ENCODE data around the gene MAGT1. TPM values are rescaled to one million over a fixed set of nuclear protein-coding genes. Genes with fewer than 3 reads are reported as not detected.
A peak's percentile ranks its signal among the peaks of the same experiment; 100 is the strongest.
"Not testable (repeated sequence)": the region's sequence is repeated elsewhere in the genome, so short reads cannot be mapped to it uniquely, and the experiment has no call there.

Gene MAGT1
- total RNA-seq, 1 experiment from 2014 or later: 60.7 TPM

DNA sequence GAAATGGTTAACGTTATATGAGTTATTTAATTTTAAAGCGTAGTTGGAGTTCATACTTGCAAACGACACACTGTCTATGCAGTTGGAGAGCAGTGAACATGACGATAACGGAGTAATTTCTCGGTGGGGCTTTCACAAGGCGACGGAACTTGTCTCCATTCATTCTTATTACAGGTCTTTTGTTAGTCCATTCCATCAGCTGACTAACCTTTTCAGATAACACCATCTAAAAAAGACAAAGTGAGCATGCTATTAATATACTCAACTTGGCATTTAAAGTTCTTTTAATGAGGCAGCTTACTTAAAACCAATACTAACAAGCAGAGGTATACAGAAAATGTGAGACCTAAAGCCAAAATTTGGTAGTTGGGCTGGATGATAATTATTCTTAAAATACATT is 19.9 kb downstream of the MAGT1 start:
- DNase-seq (ENCODE audit: low read depth): no peak

DNA sequence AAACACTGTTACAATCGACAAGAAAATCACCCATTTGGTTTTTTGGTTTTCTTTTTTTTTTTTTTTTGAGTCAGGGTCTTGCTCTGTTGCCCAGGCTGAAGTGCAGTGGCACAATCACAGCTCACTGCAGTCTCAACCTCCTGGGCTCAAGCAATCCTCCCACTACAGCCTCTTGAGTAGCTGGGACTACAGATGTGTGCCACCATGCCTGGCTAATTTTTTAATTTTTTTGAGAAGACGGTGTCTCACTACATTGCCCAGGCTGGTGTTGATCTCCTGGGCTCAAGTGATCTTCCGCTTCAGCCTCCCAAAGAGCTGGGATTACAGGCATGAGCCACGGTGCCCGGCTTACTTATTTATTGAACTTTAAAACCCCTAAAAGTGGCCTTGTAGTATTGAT is 63.7 kb downstream of the MAGT1 start:
- not testable (repeated sequence) for DNase-seq (ENCODE audit: low read depth)

DNA sequence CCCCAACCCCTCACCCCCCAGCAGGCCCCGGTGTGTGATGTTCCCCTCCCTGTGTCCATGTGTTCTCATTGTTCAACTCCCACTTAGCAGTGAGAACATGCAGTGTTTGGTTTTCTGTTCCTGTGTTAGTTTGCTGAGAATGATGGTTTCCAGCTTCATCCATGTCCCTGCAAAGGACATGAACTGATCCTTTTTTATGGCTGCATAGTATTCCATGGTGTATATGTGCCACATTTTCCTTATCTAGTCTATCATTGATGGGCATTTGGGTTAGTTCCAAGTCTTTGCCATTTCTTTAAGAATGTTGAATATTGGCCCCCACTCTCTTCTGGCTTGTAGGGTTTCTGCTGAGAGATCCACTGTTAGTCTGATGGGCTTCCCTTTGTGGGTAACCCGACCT is 73.2 kb downstream of the MAGT1 start:
- DNase-seq (ENCODE audit: low read depth): not testable (repeated sequence)

DNA sequence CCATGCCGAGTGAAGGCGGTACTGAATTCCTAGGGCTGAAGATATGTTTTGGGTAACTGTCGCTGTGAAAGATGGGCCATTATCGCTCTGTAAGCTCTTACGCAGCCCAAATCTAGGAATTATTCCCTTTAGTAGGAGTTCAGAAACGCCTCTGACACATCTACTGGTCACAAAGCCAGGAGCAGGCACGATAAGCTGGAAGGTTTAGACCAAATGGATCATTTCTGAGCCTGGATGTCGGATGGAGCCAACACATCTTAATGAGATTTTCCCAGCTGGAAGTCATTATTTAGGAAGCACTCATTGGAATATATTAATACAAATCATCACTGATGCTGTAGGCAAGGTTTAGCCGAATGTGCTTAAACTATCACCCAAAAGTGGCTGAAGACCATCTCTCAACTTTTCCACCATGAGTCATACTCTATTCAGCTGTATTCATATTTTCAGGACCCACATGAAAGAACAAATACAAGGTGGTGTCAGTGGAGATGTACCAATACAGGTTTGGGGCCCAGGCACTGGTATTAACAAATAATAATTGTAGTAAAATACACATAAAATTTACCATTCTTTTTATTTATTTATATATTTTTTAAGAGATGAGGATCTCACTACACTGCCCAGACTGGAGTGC is 75.0 kb downstream of the MAGT1 start:
- DNase-seq (ENCODE audit: low read depth): no peak

DNA sequence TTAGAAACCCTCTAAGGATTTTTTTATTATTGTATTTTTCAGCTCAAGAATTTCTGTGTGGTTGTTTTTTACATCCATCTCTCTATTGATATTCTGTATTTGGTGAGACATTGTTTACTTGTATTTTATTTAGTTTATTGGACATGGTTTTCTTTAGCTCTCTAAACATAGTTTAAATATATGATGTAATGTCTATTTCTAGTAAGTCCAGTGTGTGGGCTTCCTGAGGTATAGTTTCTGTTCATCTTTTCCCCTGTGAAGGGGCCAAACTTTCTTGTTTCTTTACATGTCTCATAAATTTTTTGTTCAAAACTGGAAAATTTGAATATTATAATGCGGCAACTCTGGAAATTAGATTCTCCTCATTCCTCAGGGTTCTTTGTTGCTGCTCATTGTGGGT is 81.0 kb downstream of the MAGT1 start:
- no peak for DNase-seq (ENCODE audit: low read depth)

DNA sequence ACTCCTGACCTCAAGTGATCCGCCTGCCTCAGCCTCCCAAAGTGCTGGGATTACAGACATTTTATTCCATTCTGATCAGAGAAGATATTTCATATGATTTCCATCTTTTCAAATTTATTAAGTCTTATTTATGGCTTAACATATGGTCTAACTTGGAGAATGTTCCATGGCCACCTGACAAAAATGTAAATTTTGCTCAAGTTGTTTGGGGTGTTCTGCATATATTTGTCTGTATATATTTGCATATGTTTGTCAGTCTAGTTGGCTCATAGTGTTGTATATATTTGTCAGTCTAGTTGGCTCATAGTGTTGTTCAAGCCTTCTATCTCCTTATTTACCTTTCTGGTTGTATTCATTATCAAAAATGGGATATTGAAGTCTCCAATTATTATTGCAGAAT is 93.0 kb downstream of the MAGT1 start:
- DNase-seq (ENCODE audit: low read depth): no peak

DNA sequence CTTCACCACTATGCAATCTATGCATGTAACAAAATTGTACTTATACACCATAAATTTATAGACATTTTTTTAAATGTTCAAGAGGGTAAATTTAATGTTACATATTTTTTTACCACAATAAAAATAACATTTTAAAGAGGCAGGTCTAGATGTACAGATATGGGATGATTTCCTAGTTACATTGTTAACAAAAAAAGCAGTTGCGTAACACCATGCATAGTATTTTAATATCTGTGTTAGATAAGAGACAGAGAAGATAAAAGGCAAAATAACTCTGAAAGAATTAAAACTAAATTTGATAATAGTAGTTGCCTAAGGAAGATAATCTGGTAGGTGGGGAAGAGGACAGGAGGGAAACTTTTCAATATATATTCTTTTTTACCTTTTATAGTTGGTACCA is 100.1 kb downstream of the MAGT1 start:
- DNase-seq (ENCODE audit: low read depth): no peak

DNA sequence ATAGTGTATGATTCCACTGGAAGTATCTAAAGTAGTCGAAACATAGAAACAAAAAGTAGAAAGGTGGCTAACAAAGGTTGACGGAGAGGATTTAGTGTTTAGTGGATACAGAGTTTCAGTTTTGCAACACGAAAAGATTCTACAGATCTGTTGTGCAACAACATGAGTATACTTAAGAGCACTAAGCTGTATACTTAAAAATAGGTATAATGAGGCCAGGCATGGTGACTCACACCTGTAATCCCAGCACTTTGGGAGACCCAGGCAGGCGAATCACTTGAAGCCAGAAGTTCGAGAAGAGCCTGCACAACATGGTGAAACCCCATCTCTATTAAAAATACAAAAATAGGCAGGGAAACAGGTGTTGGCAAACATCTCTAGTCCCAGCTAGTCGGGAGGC is 101.3 kb downstream of the MAGT1 start:
- no peak for DNase-seq (ENCODE audit: low read depth)

DNA sequence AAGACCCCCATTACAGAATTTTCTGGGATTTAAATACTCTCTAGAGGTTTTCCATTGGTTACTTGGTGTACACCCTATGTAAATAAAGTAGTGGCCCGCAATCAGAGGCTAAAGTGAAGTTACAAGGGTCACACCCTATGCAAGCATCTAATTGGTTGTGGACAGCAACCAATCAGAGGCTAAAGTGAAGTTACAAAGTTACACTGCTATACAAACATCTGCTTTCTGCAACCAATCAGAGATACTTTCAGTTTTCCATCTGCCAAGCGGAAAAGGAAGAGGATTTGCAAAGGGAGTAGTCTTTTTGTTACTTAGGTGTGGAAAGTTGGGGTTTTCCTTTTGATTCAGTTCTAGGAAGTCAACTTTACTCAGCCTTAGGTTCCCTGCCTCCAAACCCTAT is 107.2 kb downstream of the MAGT1 start:
- peak; percentile 28 for DNase-seq (ENCODE audit: low read depth)

DNA sequence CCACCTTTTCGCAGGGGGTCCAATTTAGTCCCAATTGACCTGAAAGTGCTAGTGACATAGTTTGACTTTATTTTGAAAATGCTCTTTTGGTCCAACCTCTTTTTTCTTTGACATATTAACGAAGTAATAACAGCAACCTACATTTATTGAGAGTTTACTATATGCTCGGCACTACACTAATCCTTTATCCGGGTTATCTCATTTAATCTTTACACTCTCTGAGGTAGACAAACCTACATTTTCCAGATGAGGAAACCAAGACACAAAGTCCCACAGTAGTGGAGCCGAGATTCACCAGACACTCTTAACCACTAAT is 108.9 kb downstream of the MAGT1 start:
- DNase-seq (ENCODE audit: low read depth): no peak

DNA sequence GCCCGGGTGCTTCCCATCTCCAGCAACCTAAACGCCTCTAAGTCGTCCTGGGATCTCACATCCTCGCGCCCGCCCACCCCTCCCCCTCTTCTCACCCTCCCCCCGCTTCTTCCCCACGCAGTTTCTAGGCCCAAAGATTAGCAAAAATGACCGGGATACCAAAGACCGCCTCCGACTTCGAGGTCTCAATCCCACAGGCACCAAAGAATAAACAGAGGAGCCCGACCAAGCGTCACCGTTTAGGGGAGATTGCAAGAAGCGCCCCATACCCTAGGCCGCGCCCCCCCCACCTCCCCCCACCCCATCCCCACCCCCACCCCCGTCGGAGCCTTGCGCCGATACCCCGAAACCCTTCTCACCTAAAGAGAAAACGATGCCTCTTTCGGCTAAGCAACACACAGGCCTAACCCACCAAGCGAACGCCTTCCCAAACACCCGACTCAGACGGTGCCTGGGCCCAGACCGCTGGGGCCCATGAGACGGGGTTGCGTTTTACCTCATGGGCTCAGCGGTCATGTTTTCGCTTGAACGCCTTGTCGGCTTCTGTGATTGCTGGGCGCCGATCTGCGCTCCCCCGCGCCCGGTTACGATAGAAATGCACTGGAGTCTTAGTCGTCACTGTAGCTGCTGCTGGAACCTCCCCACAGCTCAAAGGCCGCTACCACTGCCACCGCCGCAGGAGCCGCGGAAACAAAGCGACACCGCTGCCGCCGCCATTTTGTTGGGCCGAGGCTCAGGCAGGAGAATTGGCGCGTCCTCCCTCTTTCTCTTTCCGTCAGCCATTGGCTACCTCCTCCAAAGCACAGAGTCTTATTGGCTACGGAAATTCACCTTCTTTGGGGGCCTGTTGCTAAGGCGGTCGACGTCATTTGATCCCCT is 109.5 kb downstream of the MAGT1 start, which contains the start of gene ATRX:
ATRX (minus strand) TSS at position 731 of the 879 bp plus-strand sequence; CDS start at position 516, 215 bp downstream.
- peak; percentile 77 for DNase-seq (ENCODE audit: low read depth)

DNA sequence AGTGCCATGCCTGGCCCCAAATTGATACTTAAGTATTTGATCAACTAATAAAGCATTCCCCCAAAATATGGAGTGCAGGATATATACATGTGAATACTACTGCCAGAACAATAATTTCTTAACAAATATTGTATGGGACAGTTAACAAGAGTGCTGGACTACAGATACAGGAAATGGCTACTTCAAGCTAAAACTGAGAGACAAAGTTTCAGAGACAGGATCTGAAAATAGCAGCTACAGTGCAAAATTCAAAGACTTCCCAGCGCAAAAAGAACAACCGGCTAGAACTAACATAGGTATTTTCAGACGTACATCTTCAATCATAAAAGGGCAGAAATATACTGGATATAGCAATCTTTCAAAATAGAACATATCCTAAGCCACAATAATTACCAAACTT is 115.5 kb downstream of the MAGT1 start:
- DNase-seq (ENCODE audit: low read depth): no peak

DNA sequence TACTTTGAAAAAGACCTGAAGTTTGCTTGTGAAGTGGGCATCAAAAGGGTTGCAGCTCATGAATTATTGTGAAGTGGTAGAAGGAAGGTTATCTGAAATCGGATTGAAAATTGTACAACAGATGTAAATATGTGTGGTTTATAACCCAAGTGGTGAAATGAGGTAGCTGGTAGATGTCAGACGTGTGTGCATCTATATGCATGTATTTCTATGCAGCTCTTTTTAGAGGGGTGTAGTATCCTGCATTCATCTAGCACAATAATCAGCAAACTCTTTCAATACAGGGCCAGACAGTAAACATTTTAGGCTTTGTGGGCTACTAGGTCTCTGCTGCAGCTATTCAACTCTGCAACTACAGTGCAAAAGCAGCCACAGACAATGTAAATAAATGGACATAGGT is 118.6 kb downstream of the MAGT1 start:
- no peak for DNase-seq (ENCODE audit: low read depth)

Other genes starting within 250 kb of the MAGT1 start
- 43.3 and 48.9 TPM in 2 replicates for gene ATRX, start 109.2 kb downstream of the MAGT1 start, total RNA-seq (2014; rRNA removed)
- 205 and 232 TPM in 2 replicates for gene COX7B, start 4.0 kb upstream of the MAGT1 start, total RNA-seq (2014; rRNA removed)
- gene ATP7A, start 15.3 kb upstream of the MAGT1 start, total RNA-seq (2014; rRNA removed): 6.7 and 7.2 TPM in 2 replicates
- gene PGAM4, start 74.2 kb upstream of the MAGT1 start, total RNA-seq (2014; rRNA removed): not detected in 2 replicates
- 768 and 779 TPM in 2 replicates for gene PGK1, start 208.8 kb upstream of the MAGT1 start, total RNA-seq (2014; rRNA removed)
- gene TAF9B, start 244.2 kb upstream of the MAGT1 start, total RNA-seq (2014; rRNA removed): 27.6 and 40.6 TPM in 2 replicates

Measured in LHCN-M2 (cell line).